ENCODE measurements around the gene C2CD4A.

The C2CD4A gene

DNA sequence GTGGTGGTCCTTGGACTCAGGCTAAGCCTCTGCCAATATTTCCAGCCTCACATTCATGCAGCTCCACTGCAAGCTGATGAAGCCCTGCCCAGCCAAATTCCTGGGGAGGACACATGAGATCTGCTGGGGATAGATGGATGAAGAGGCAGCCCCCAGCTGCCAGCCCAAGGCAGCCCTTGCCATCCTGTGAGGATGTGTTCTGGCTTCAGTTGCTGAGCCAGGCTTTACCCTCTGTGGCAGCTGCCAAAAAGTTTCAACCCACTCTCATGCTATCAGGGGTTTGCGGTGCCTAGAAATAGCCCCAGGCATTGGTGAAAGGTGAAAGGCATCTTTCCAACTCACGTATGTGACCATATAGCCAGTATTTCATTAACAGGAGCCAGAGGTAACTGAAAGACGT is 37.6 kb downstream of the C2CD4A start:
- no peak for DNase-seq

GRCh38 chr15:62104846-62105245 is 38.1 kb downstream of the C2CD4A start:
- no peak for DNase-seq

- DNase-seq, result peak; percentile 27
Observed at GRCh38 chr15:62105266-62105665, 38.5 kb downstream of the C2CD4A start.

DNA sequence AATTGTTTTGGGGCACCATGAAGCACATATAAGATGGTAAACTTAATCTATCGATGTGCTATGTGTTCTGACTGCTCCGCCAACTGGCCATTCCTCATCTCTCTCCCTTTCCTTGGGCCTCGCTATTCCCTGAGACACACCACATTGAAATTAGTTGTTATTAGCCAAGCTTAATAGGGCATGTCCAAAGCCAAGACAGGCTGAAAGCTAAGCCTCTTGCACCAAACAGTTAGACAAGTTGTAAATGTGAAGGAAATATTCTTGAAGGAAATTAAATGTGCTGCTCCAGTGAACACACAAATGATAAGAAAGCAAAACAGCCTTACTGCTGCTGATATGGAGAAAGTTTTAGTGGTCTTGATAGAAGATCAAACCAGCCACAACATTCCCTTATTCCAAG is 39.3 kb downstream of the C2CD4A start:
- DNase-seq, result no peak

DNA sequence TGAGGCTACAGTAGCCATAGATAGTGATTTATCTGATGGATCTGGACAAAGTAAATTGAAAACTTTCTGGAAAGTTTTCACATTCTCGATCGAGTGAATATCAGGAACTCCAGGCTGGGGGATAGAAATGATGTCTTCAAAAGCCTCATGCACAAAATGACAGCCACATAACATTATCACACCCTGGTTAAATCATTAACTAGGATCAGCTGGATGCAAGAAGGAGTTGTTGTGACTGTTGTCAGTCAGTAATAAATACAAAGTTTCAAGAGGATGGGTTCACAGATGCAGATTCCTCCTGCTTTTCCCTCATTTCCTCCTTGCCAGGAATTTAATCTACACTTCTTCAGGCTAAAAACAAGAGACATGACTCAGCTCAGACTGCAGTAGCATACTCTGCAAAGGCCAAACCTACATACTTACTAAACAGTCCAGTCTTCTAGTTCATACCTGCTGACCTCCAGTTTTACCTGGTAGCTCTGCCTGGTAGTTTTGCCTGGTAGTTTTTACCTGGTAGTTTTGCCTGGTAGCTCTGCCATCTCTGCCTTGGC is 40.9 kb downstream of the C2CD4A start:
- DNase-seq, result no peak

DNA sequence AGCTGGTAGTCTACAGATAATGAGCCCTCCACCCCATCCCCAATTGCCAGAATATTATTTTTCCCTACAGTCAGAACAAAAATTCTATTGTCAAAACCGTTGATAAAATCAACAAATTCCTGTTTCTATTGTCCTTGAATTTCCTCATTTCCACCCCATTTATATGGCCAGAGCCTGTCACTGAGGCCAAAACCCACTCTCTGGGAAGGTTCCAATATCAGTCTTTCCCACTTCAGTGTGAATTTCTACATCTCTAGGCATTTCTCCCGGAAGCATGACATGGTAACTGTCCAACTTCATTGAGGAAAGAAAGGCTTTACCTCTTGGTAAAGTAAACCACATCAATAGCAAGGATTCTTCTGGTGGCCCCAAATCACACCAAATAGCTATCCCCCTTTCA is 41.6 kb downstream of the C2CD4A start:
- DNase-seq, result no peak

- no peak for DNase-seq
Observed at GRCh38 chr15:62109437-62109836, 42.7 kb downstream of the C2CD4A start.

- DNase-seq, result peak; percentile 82
Observed at GRCh38 chr15:62109982-62110851, 43.4 kb downstream of the C2CD4A start.

DNA sequence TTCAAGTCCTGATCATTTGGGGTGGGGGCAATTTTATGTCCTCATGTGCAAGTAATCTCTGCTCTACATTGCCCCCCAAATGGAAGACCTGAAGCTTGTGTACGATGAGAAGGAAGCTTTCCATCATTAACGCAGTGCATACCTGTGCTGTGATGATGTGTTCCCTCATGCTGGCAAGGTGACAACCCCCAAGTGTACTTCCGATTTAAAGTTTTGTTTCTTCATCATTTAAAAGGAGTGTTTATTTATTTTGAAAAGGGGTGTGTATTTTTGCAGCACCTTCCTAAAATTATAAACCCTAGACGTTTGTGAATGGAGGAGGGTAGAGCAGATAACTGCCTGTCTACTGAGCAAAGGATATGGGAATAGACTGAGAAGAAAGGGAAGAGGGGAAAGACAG is 45.3 kb downstream of the C2CD4A start:
- no peak for DNase-seq

- no peak for DNase-seq
Observed at GRCh38 chr15:62112616-62113593, 46.1 kb downstream of the C2CD4A start.

GRCh38 chr15:62115847-62116246 is 49.1 kb downstream of the C2CD4A start:
- no peak for DNase-seq

DNA sequence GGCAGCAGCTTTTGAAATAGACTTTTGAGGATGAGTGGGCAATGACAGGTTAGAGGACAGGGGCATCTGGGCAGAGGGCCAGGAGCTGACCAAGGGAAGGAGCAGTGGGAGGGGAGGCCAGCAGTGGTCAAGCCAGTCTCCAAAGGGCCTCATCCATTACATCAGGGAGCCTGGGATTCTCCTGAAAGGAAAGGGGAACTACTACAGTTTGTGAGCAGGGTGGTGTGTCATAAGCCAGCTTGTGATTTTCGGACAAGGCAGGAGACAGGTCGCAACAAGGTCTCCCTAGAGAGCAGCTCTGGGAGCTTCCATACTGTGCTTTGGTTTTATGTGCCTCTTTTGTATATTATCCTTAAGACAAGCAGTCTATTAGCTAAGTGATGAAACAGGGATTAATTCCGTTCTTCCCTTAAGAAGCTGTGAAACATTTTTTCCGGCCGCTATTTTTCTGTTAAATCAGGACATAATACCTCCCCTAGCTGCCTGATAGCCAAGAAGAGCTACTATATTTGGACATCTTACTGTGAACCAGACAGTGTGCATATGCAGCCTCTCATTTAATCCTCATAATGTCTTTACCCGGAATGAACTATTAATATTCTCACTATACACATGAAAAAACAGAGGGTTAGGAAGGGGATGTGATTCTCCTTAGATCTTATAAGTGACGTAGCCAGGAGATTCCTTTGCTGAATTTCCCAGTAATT is 51.9 kb downstream of the C2CD4A start:
- no peak for DNase-seq

DNA sequence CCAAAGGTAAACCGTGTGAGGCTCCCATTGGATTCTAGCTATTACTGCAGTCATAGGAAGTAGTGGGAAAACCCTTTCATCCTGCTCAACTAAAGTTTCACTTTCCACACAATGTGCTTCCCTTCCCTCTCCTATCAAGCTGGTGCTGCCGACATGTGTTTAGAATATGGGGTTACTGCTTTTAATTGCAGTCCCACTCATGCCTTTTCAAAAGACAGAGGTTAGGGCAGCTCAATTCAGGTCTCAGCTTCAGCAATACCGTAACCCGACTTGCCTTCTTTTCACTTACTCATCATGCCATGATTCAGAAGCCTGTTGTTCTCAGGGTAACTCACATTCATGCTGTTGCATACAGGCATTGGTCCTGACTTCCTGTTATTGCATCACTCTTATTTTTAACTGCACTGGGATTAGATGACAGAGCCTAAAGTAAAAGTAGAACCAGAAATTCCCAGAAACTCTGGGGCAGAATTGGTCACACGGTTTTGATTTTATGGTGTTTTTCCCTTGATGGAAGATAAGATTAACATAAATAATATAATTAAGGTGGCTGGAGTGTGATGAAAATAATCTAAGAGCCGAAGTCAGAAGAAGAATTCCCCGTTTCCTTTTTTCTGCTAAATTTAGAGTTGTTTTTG is 52.6 kb downstream of the C2CD4A start:
- DNase-seq, result no peak

- no peak for DNase-seq
Observed at GRCh38 chr15:62119874-62120273, 53.1 kb downstream of the C2CD4A start.
